IMR-90 (cell line): ENCODE results near the gene HNRNPU. TPM values are rescaled to one million over a fixed set of nuclear protein-coding genes. Genes with fewer than 3 reads are reported as not detected.

ENCODE experiments used
- ATAC-seq: fragments of 200-7000 bp; cut with Tn5 transposase; 2 replicates; pipeline ENCODE4 v1.9.1; 2020; ENCODE audit warnings: low read depth, mild to moderate bottlenecking, moderate library complexity
- BruUV-seq: library from RNA; stranded (reverse); fragments of 400-500 nt; replicated peaks from 2 replicates; lab custom pipeline; 2021; lab: Mats Ljungman, UMichigan
- CTCF ChIA-PET: fragments of 300-600 bp; formaldehyde crosslinking; extraction: SDS; loops from one replicate; lab custom pipeline; 2021; ENCODE audit warnings: antibody characterized with exemption; lab: Yijun Ruan, JAX
- POLR2A ChIA-PET: fragments of 300-600 bp; sonication (Branson Sonifier 250); formaldehyde crosslinking; loops from one replicate; lab custom pipeline; 2022; ENCODE audit warnings: antibody characterized with exemption; ENCODE audit not compliant: unreplicated experiment; lab: Charles Lee
- DNase-seq: peaks from one replicate; pipeline ENCODE4 v3.0.0; 2013
- H2AFZ ChIP-seq: replicated peaks from 2 replicates; pipeline ENCODE3; 2013; ENCODE audit warnings: low read length, mild to moderate bottlenecking; ENCODE audit not compliant: poor library complexity
- H2AK5ac ChIP-seq: 2 replicates; pipeline ENCODE4 v1.6.1; 2013; ENCODE audit warnings: low read depth, low read length, inconsistent platforms
- H2AK9ac ChIP-seq: replicated peaks from 2 replicates; pipeline ENCODE3; 2013; ENCODE audit warnings: mild to moderate bottlenecking, low read depth, low read length, moderate library complexity; ENCODE audit not compliant: poor library complexity
- H2BK120ac ChIP-seq: 2 replicates; pipeline ENCODE4 v1.6.1; 2013; ENCODE audit warnings: low read depth, low read length, inconsistent platforms
- H2BK15ac ChIP-seq: 3 replicates; pipeline ENCODE4 v1.6.1; 2013; ENCODE audit warnings: low read depth, low read length, inconsistent platforms
- H2BK20ac ChIP-seq: 2 replicates; pipeline ENCODE4 v1.6.1; 2013; ENCODE audit warnings: low read depth, mild to moderate bottlenecking, inconsistent platforms, low read length, moderate library complexity
- H2BK5ac ChIP-seq: 2 replicates; pipeline ENCODE4 v1.6.1; 2013; ENCODE audit warnings: mild to moderate bottlenecking, low read depth, low read length, inconsistent platforms; ENCODE audit not compliant: poor library complexity, severe bottlenecking
- H3K14ac ChIP-seq: replicated peaks from 2 replicates; pipeline ENCODE4 v1.6.1; 2013; ENCODE audit warnings: low read depth, low read length, inconsistent platforms
- H3K18ac ChIP-seq: 2 replicates; pipeline ENCODE4 v1.6.1; 2013; ENCODE audit warnings: low read depth, low read length, control low read depth
- H3K23ac ChIP-seq: 2 replicates; pipeline ENCODE4 v1.6.1; 2013; ENCODE audit warnings: low read depth, low read length, inconsistent platforms
- H3K27ac ChIP-seq: 2 replicates; pipeline ENCODE4 v1.5.1; 2013; ENCODE audit warnings: mild to moderate bottlenecking, control low read depth, low read length; ENCODE audit not compliant: insufficient read depth
- H3K27me3 ChIP-seq: 2 replicates; pipeline ENCODE4 v1.6.1; 2013; ENCODE audit warnings: low read length; ENCODE audit not compliant: control insufficient read depth, insufficient read depth
- H3K36me3 ChIP-seq: 2 replicates; pipeline ENCODE4 v1.6.1; 2013; ENCODE audit warnings: low read length, mixed read lengths; ENCODE audit not compliant: control insufficient read depth, insufficient read depth
- H3K4ac ChIP-seq: 2 replicates; pipeline ENCODE4 v1.6.1; 2013; ENCODE audit warnings: low read depth, low read length, inconsistent platforms
- H3K4me1 ChIP-seq: 2 replicates; pipeline ENCODE4 v1.6.1; 2013; ENCODE audit warnings: low read length, mixed read lengths; ENCODE audit not compliant: control insufficient read depth, insufficient read depth
- H3K4me2 ChIP-seq: 2 replicates; pipeline ENCODE4 v1.6.1; 2013; ENCODE audit warnings: low read depth, mild to moderate bottlenecking, control low read depth, low read length, moderate library complexity
- H3K4me3 ChIP-seq: 2 replicates; pipeline ENCODE4 v1.5.1; 2013; ENCODE audit warnings: low read depth, mild to moderate bottlenecking, control low read depth, low read length, moderate library complexity; ENCODE audit not compliant: insufficient read depth
- H3K56ac ChIP-seq: 2 replicates; pipeline ENCODE4 v1.6.1; 2013; ENCODE audit warnings: low read length, inconsistent platforms; ENCODE audit not compliant: insufficient read depth; ENCODE audit errors: extremely low read depth
- H3K79me1 ChIP-seq, 2 experiments: 2 replicates each; pipeline ENCODE4 v1.6.1; 2013; ENCODE audit warnings: low read length in 2 of 2, inconsistent platforms in 1 of 2, low read depth in 1 of 2
- H3K9ac ChIP-seq: 2 replicates; pipeline ENCODE4 v1.6.1; 2013; ENCODE audit warnings: low read depth, low read length, control low read depth
- H3K9me1 ChIP-seq: 2 replicates; pipeline ENCODE4 v1.6.1; 2013; ENCODE audit warnings: low read length, inconsistent platforms; ENCODE audit not compliant: insufficient read depth
- H3K9me3 ChIP-seq: 2 replicates; pipeline ENCODE4 v1.6.1; 2013; ENCODE audit warnings: low read length; ENCODE audit not compliant: control insufficient read depth, insufficient read depth
- H4K20me1 ChIP-seq: 2 replicates; pipeline ENCODE4 v1.6.1; 2013; ENCODE audit warnings: low read length, inconsistent platforms; ENCODE audit not compliant: insufficient read depth
- H4K5ac ChIP-seq: 2 replicates; pipeline ENCODE4 v1.6.1; 2013; ENCODE audit warnings: mild to moderate bottlenecking, low read depth, low read length, control low read depth
- H4K8ac ChIP-seq, 2 experiments: 2 replicates each; pipeline ENCODE4 v1.6.1; 2013; ENCODE audit warnings: low read depth in 2 of 2, low read length in 2 of 2, control low read depth in 1 of 2, inconsistent platforms in 1 of 2
- H4K91ac ChIP-seq: 2 replicates; pipeline ENCODE4 v1.6.1; 2013; ENCODE audit warnings: low read depth, low read length, inconsistent platforms; ENCODE audit not compliant: insufficient read depth
- CTCF ChIP-seq: conservative IDR thresholded peaks from 2 replicates; pipeline ENCODE4 v1.5.1; 2012; ENCODE audit warnings: mild to moderate bottlenecking, low read depth, low read length, improper control_type of control experiment
- MAFK ChIP-seq: IDR thresholded peaks from 2 replicates; pipeline ENCODE4 v1.6.1; 2012; ENCODE audit warnings: low read depth, low read length, improper control_type of control experiment
- WGBS, 2 experiments: methylation state at CpG; one replicate each; pipeline versions ENCODE4 v1.1.5 to v1.1.7; 2013; ENCODE audit warnings: missing lambda C conversion rate in 2 of 2; ENCODE audit not compliant: insufficient read length in 1 of 2; ENCODE audit errors: extremely low coverage in 2 of 2; 5-methylcytosine and 5-hydroxymethylcytosine counted together
- dilution Hi-C: fragments of 300-500 bp; cut with HindIII; formaldehyde crosslinking; loops from one replicate; pipeline ENCODE4 v1.14.3; 2018; ENCODE audit warnings: low sequenced_read_pairs; ENCODE audit not compliant: unreplicated experiment
- in situ Hi-C: fragments of 300-500 bp; cut with MboI; formaldehyde crosslinking; loops from 3 replicates; pipeline ENCODE4 v1.14.3; 2019; ENCODE audit warnings: low sequenced_read_pairs, inconsistent platforms, mixed read lengths
- intact Hi-C: fragments of 100-400 bp; cut with micrococcal nuclease; formaldehyde crosslinking; loops from 2 replicates; pipeline ENCODE4 v1.10.0; 2022
- polyA plus RNA-seq, 3 experiments: library from polyadenylated mRNA; depleted of rRNA; stranded (reverse); fragments of >200 nt; gene quantifications; 2 replicates each; pipeline ENCODE4 v1.2.3, GENCODE V29; 2012; ENCODE audit warnings: low replicate concordance in 1 of 3
- total RNA-seq: library from RNA; depleted of rRNA; stranded (reverse); fragments of >200 nt; gene quantifications from 2 replicates; pipeline ENCODE4 v1.2.3, GENCODE V29; 2012

HNRNPU gene
- total and polyA plus RNA-seq, 2 of the 4 experiments (the other 2 are of a cell fraction) = 151 to 169 TPM

DNA sequence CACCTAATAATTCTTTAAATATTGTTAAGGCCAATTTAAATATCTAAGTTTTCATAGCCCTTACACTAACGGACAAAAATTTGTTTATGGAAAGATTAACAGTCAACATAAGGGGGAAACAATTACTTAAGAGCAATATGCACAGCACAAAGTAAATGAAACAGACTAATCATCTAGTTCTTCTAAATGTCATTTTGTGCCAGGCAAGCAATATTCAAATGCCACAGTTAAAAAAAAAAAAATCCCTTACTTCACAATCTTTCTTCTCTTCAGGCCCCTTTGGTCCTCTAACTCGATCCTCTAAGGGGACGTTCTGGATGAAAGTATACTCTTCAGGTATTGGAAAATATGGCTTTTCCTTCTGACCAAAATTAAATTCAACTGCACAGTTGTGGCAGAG, 6.6 kb downstream of the HNRNPU start:
- Histone ChIP-seq H3K9me1 (no peaks in the 10 kb centered on the region), H2AK5ac (no peak overlapping the region), H3K36me3 (peaks cover 59% of the 10 kb centered on the region), H2BK15ac (no peak overlapping the region), H4K20me1 (peaks cover 77% of the 10 kb centered on the region), H4K91ac (no peak overlapping the region), H2BK120ac (no peak overlapping the region), H2AFZ (no peak overlapping the region), H2BK20ac (no peak overlapping the region), H3K9ac (no peak overlapping the region), H3K27me3 (no peaks in the 10 kb centered on the region), H2BK5ac (no peak overlapping the region), H3K14ac (no peak overlapping the region), H4K8ac (no peak overlapping the region), H3K4me2 (no peak overlapping the region), H3K4me1 (peaks cover 4% of the 10 kb centered on the region), H3K9me3 (no peaks in the 10 kb centered on the region), H3K4me3 (no peak overlapping the region), H3K27ac (no peak overlapping the region), H3K56ac (no peak overlapping the region), H3K23ac (no peak overlapping the region), H3K4ac (no peak overlapping the region), H3K79me1 (peaks cover 11 to 35% of the 10 kb centered on the region in 2 experiments; a peak in 3 of 4 replicates), H3K18ac (no peak overlapping the region), H2AK9ac (no peak overlapping the region), H4K5ac (no peak overlapping the region)
- dilution Hi-C loops (no loop called here), in situ Hi-C loops (no loop called here), intact Hi-C loops (no loop called here)
- ATAC-seq = no peak
- POLR2A ChIA-PET = no interaction called here
- WGBS, 2 experiments = 60% methylated on average over 1 of the region's 3 CpGs; no CpG with 5 or more reads in 1 of the 2 experiments
- BruUV-seq = no TSS peak
- no peak for DNase-seq
- TF ChIP-seq MAFK = 0 out of 2 replicates have a peak, but pooled peaks have one; percentile 30
- no peak for TF ChIP-seq CTCF
- CTCF ChIA-PET = no interaction called here
